ENCODE data around the gene PRKD2. TPM values are rescaled to one million over a fixed set of nuclear protein-coding genes. Genes with fewer than 3 reads are reported as not detected.

PRKD2 gene
- total RNA-seq, 4 donors from 2014 or later: 30.8 to 85.7 (median 41.7) TPM

DNA sequence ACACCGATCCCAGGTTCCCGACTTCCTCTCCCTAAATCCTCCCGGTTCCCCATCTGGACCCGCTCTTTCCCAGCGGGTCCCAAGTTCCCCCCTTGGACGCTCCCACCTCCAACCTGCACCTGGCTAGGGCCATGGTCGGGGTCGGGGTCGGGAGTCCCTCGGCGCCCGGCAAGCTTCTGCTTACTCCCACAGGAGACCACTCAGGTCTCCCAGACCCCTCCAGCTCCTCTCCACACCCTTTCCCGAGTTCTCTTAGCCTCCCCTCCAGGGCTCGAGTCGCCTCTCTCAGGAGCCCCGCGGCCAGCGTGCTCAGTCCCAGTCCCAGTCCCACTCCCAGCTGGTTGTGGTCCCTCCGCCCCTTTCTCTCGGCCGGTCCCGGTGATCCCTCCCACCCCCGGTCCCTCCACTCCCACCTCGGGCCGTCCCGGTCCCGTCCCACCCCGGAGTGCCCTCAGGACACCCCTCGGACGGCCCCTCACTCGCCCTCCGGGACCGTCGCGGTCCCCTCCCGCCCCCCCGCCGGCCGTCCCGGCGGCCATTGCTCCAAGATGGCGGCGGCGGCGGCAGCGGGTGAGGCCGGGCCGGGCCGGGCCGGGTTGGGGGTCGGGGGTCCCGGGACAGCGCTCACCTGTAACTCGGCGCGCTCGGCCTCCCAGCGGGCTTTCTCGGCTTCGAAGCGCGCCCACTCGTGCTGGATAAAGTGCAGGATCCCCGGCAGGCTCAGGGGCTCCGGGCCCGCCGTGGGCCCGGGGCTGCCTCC is 28.8 kb upstream of the PRKD2 start, which contains the start of gene FKRP:
Gene FKRP (plus strand): TSS at position 537 of the 760 bp plus-strand sequence. CDS start 9,394 bp downstream, outside the sequence.
- DNase-seq: peak in 1 of 2 donors; percentile 48
- peak within 1 kb of the TSS; percentile 76 to 99 for H3K4me3 ChIP-seq
- H3K4me1 ChIP-seq: peaks cover 6% of the 10 kb centered on the region in 2 donors
- H3K27me3 ChIP-seq: no peaks in the 10 kb centered on the region
- TF ChIP-seq CTCF (IDR thresholded peaks at IDR 0.05) (no peak), POLR2A (IDR thresholded peaks at IDR 0.05) (no peak)
- no peaks in the 10 kb centered on the region for H3K36me3 ChIP-seq
- no peaks in the 10 kb centered on the region for H3K9me3 ChIP-seq
- intact Hi-C loops (cut with DNase I; ENCODE audit: low total_unique reads): no loop called here
- peak within 1 kb of the TSS; percentile 95 to 96 for H3K27ac ChIP-seq

DNA sequence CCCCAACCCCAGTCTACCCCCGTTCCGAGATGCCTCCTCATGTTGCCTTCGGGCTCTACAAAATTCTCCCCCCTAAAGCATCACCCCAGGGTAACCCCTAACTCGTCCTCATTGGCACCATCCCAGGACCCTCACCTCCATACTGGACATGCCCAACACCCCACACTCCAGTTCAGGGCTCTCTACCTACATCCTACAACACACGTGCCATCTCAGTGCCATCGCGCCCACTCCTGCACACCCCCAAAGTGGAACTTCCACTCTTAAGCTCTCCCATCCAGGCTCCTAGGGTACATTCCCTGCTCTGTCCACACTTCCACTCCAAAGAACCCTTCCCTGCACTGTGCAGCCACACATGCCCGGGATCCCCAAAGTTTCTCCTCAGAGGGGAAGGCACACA is 28.1 kb upstream of the PRKD2 start:
- no peaks in the 10 kb centered on the region for H3K36me3 ChIP-seq
- intact Hi-C loops (cut with DNase I; ENCODE audit: low total_unique reads): no loop called here
- DNase-seq: no peak
- peaks cover 6% of the 10 kb centered on the region in 2 donors for H3K4me1 ChIP-seq
- no peaks in the 10 kb centered on the region for H3K27me3 ChIP-seq
- peak overlapping the region; percentile 76 to 99 for H3K4me3 ChIP-seq
- TF ChIP-seq CTCF (IDR thresholded peaks at IDR 0.05): no peak
- no peak for TF ChIP-seq POLR2A (IDR thresholded peaks at IDR 0.05)
- no peaks in the 10 kb centered on the region for H3K9me3 ChIP-seq
- peak overlapping the region in 1 of 2 donors; percentile 95 for H3K27ac ChIP-seq

DNA sequence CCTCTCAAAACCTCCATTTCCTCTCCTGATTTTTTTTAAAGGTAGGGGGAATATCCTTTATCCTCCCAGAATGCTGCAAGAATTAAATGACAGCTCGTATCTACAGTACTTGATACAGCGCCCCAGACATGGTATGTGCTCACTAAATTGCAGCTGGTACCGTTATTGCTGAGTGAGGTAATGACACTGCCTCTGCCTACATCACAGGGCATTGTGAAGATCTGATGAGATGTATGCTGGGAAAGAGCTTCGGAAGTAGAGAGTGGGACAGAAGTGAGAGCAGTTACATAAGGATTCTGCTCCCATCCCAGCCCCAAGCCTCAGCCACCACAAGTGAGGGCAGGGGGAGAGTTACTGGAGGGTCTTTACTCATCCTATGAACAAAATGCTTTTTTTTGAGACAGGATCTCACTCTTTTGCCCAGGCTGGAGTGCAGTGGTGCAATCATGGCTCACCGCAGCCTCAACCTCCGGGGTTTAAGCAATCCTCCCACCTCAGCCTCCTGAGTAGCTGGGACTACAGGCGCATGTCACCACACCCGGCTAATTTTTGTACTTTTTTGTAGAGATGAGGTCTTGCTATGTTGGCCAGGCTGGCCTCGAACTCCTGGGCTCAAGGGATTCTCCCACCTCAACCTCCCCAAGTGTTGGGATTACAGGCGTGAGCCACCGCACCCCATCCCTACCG is 27.2 kb upstream of the PRKD2 start:
- H3K36me3 ChIP-seq: no peaks in the 10 kb centered on the region
- no peaks in the 10 kb centered on the region for H3K9me3 ChIP-seq
- intact Hi-C loops (cut with DNase I; ENCODE audit: low total_unique reads): no loop called here
- H3K27ac ChIP-seq: no peak overlapping the region
- no peak for TF ChIP-seq POLR2A (IDR thresholded peaks at IDR 0.05)
- TF ChIP-seq CTCF (IDR thresholded peaks at IDR 0.05): no peak
- H3K27me3 ChIP-seq: no peaks in the 10 kb centered on the region
- peaks cover 6% of the 10 kb centered on the region in 2 donors for H3K4me1 ChIP-seq
- H3K4me3 ChIP-seq: no peak overlapping the region
- DNase-seq: no peak

- no peak for DNase-seq
- Histone ChIP-seq H3K4me3 (no peak overlapping the region), H3K27ac (no peak overlapping the region), H3K36me3 (no peaks in the 10 kb centered on the region), H3K4me1 (peaks cover 6% of the 10 kb centered on the region in 2 donors), H3K27me3 (no peaks in the 10 kb centered on the region), H3K9me3 (no peaks in the 10 kb centered on the region)
- TF ChIP-seq POLR2A (IDR thresholded peaks at IDR 0.05) (no peak), CTCF (IDR thresholded peaks at IDR 0.05) (no peak)
- intact Hi-C loops (cut with DNase I; ENCODE audit: low total_unique reads): no loop called here
Observed at GRCh38 chr19:46742926-46743480, 26.1 kb upstream of the PRKD2 start.

DNA sequence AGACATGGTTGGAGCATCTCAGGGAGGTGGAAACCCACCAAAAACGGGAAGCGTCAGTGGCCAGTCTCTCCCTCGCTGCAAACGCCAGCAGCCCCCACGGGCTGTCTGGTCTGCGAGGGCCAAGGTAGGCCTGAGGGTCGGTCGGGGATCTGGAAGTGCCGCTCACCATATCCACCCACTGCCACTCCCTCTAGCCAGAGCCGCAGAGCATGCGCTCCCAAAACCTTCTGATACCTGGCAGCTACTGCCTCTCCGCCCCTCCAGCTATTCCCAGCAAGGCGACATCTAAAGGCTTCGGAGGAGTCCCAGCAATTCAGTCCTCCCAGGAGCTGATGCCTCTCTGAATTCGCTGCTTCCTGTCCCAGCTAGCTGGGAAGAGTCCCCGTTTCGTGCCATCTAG is 24.5 kb upstream of the PRKD2 start:
- Histone ChIP-seq H3K27me3 (no peaks in the 10 kb centered on the region), H3K27ac (no peak overlapping the region), H3K4me3 (no peak overlapping the region), H3K36me3 (no peaks in the 10 kb centered on the region), H3K9me3 (no peaks in the 10 kb centered on the region), H3K4me1 (peaks cover 6% of the 10 kb centered on the region in 2 donors)
- intact Hi-C loops (cut with DNase I; ENCODE audit: low total_unique reads): no loop called here
- TF ChIP-seq CTCF (IDR thresholded peaks at IDR 0.05) (no peak), POLR2A (IDR thresholded peaks at IDR 0.05) (no peak)
- no peak for DNase-seq

All from uterus (tissue), 4 donors.